Mesangial cell (primary cell): ENCODE measurements around the gene C1QL1. TPM values are rescaled to one million over a fixed set of nuclear protein-coding genes. Genes with fewer than 3 reads are reported as not detected.

ENCODE experiments used
- total RNA-seq: library from RNA; depleted of rRNA; stranded (reverse); fragments of >200 nt; gene quantifications from 2 replicates; pipeline ENCODE4 v1.2.3, GENCODE V29; 2015

Gene C1QL1
- total RNA-seq: 2.2 TPM in 1 of 2 replicates, not detected in the other

GRCh38 chr17:44968225-44969143, at the start of gene C1QL1:
C1QL1 (minus strand) TSS chr17:44968303; CDS start chr17:44968048, 255 bp downstream.

GRCh38 chr17:44947461-44948314, 20.4 kb downstream of the C1QL1 start, which contains the start of gene KIF18B:
KIF18B (minus strand) TSS chr17:44947773; CDS start chr17:44936344, 11,429 bp downstream.

GRCh38 chr17:44915321-44915726, 52.8 kb downstream of the C1QL1 start, which contains the start of gene GFAP:
GFAP (minus strand) TSS chr17:44915500; CDS start chr17:44915486, 14 bp downstream.

Other genes with a start within 250 kb of the C1QL1 start
- 0.16 and 0.51 TPM in 2 replicates for gene ADAM11, start 209.3 kb downstream of the C1QL1 start, total RNA-seq
- 21.4 and 28.4 TPM in 2 replicates for gene GJC1, start 138.0 kb downstream of the C1QL1 start, total RNA-seq
- gene HIGD1B, start 120.4 kb downstream of the C1QL1 start, total RNA-seq: not detected in 2 replicates
- 70.1 and 96.8 TPM in 2 replicates for gene EFTUD2, start 68.9 kb downstream of the C1QL1 start, total RNA-seq
- 0.38 and 0.49 TPM in 2 replicates for gene GFAP, start 52.8 kb downstream of the C1QL1 start, total RNA-seq
- gene KIF18B, start 20.5 kb downstream of the C1QL1 start, total RNA-seq: 2.4 and 35.8 TPM in 2 replicates
- gene DCAKD, start 83.3 kb upstream of the C1QL1 start, total RNA-seq: 42.5 and 77.6 TPM in 2 replicates
- 66.0 and 69.9 TPM in 2 replicates for gene NMT1, start 93.0 kb upstream of the C1QL1 start, total RNA-seq
- gene PLCD3, start 164.2 kb upstream of the C1QL1 start, total RNA-seq: 74.5 and 178 TPM in 2 replicates
- 2.9 and 10.6 TPM in 2 replicates for gene ACBD4, start 167.4 kb upstream of the C1QL1 start, total RNA-seq
- gene HEXIM1, start 180.2 kb upstream of the C1QL1 start, total RNA-seq: 9.6 and 14.8 TPM in 2 replicates
- 5.2 and 13.4 TPM in 2 replicates for gene HEXIM2, start 193.6 kb upstream of the C1QL1 start, total RNA-seq